ENCODE data around the gene ADGRV1.

- TF ChIP-seq CTCF (IDR thresholded peaks at IDR 0.05): no peak
- no peak for TF ChIP-seq POLR2A (IDR thresholded peaks at IDR 0.05)
These were observed 409.7 kb downstream of the ADGRV1 start for GRCh38 chr5:90968319-90968718.

Data from tibial nerve (tissue), 3 donors.